Activated CD4-positive, alpha-beta T cell treated with anti-CD3 and anti-CD28 coated beads, Interleukin-2, amount 10 ng/mL, durations not matched to agents 7 days and 5 days (primary cell): ENCODE data around the gene KMT2D. TPM values are rescaled to one million over a fixed set of nuclear protein-coding genes. Genes with fewer than 3 reads are reported as not detected.

Experiments used
- CTCF ChIA-PET: fragments of 350-600 bp; sonication (Branson Sonifier 250); formaldehyde crosslinking; loops from one replicate; lab custom pipeline; 2021; ENCODE audit warnings: antibody characterized with exemption; lab: Charles Lee
- POLR2A ChIA-PET: fragments of 350-600 bp; sonication (Branson Sonifier 250); formaldehyde crosslinking; loops from one replicate; lab custom pipeline; 2021; ENCODE audit warnings: antibody characterized with exemption; lab: Charles Lee
- DNase-seq: peaks from one replicate; pipeline ENCODE4 v3.0.0-alpha.2; 2020
- H3K27ac Mint-ChIP-seq: one replicate; pipeline ENCODE4 v1.8.0; 2021; ENCODE audit warnings: mild to moderate bottlenecking, moderate library complexity, mixed read lengths
- H3K27me3 Mint-ChIP-seq: one replicate; pipeline ENCODE4 v1.8.0; 2021; ENCODE audit warnings: mixed read lengths
- H3K36me3 Mint-ChIP-seq: one replicate; pipeline ENCODE4 v1.8.0; 2021; ENCODE audit warnings: low read depth, mixed read lengths
- H3K4me1 Mint-ChIP-seq: one replicate; pipeline ENCODE4 v1.8.0; 2021; ENCODE audit warnings: mixed read lengths
- H3K4me3 Mint-ChIP-seq: one replicate; pipeline ENCODE4 v1.8.0; 2021; ENCODE audit warnings: mild to moderate bottlenecking, moderate library complexity, mixed read lengths
- H3K9me3 Mint-ChIP-seq: one replicate; pipeline ENCODE4 v1.8.0; 2021; ENCODE audit warnings: mixed read lengths
- total RNA-seq, 2 experiments: library from RNA; stranded (reverse); gene quantifications; one replicate each; pipeline ENCODE4 v1.2.3, GENCODE V29; 2021

The KMT2D gene
- total RNA-seq, 2 experiments from 2014 or later: 97.9 to 116 TPM

DNA sequence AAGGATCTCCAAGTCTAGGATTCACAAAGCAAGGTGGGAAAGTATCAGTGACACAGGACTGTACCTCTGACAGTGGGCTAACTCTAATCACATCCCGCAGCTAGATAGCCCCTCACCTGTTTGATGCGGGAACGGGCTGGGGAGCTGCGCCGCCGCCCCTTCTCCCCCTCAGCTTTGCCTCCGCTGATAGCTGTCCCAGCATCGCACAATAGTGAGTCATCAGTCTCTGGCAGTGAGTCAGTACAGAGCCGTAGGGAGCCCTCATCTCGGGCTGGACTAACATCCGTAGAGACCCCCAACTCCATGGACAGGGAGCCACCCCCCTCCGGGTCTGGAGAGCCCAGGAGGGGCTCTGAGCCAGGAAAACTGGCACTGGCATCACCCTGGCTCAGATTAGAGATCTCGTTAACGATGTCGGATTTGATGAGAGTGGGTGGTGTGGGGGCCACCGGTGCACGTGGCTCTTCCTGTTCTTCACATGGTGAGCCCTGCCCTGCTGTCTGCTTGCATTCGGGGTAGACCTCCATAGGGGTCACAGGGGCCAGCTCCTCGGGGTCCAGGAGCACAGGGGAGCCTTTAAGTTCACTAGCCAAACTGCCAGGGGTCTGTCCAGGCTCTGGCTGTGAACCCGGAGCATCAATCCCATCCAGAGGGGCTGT, 10.9 kb downstream of the KMT2D start:
- H3K27me3 Mint-ChIP-seq: no peaks in the 10 kb centered on the region
- ChIA-PET CTCF (interaction anchor here (1.0 to 1.5 kb wide), 2 partner anchors 53 to 61 kb away, joined by 3 to 5 read pairs; no protein-coding TSS in a partner anchor), POLR2A (interaction anchor here (0.6 kb wide), 1 partner anchor 454 kb away, joined by 3 read pairs; no protein-coding TSS in a partner anchor)
- no peak for DNase-seq
- H3K4me3 Mint-ChIP-seq: no peak overlapping the region
- peaks cover 3% of the 10 kb centered on the region for H3K4me1 Mint-ChIP-seq
- peaks cover 68% of the 10 kb centered on the region for H3K36me3 Mint-ChIP-seq
- no peaks in the 10 kb centered on the region for H3K9me3 Mint-ChIP-seq
- H3K27ac Mint-ChIP-seq: no peak overlapping the region

DNA sequence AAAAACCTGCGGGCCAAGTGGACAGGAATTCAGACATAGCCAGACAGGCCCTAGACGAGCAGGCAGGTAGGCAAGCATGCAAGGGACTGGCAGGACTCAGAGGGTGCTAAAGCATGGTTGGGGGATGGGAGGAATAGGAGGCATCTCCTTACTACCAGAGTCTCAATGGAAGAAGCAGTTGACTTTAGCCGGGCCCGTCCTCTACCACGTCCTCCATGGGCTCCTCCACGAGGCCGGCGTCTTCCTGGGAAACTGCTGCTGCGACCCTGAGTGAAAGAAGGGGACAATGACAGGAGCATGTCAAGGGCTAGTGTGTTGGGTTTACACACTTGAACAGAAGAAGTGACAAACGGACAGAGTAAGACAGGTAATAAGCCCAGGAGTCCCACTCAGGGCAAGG, 11.6 kb downstream of the KMT2D start:
- H3K27ac Mint-ChIP-seq: no peak overlapping the region
- H3K36me3 Mint-ChIP-seq: peaks cover 69% of the 10 kb centered on the region
- H3K4me1 Mint-ChIP-seq: peaks cover under 1% of the 10 kb centered on the region
- no peak for DNase-seq
- no peaks in the 10 kb centered on the region for H3K9me3 Mint-ChIP-seq
- no peak overlapping the region for H3K4me3 Mint-ChIP-seq
- ChIA-PET CTCF (interaction anchor here (1.0 to 2.7 kb wide), 7 partner anchors 9 to 61 kb away, joined by 3 to 7 read pairs (median 5); partner anchors contain the start of gene KMT2D), POLR2A (interaction anchor here (0.6 kb wide), 1 partner anchor 455 kb away, joined by 3 read pairs; no protein-coding TSS in a partner anchor)
- no peaks in the 10 kb centered on the region for H3K27me3 Mint-ChIP-seq

DNA sequence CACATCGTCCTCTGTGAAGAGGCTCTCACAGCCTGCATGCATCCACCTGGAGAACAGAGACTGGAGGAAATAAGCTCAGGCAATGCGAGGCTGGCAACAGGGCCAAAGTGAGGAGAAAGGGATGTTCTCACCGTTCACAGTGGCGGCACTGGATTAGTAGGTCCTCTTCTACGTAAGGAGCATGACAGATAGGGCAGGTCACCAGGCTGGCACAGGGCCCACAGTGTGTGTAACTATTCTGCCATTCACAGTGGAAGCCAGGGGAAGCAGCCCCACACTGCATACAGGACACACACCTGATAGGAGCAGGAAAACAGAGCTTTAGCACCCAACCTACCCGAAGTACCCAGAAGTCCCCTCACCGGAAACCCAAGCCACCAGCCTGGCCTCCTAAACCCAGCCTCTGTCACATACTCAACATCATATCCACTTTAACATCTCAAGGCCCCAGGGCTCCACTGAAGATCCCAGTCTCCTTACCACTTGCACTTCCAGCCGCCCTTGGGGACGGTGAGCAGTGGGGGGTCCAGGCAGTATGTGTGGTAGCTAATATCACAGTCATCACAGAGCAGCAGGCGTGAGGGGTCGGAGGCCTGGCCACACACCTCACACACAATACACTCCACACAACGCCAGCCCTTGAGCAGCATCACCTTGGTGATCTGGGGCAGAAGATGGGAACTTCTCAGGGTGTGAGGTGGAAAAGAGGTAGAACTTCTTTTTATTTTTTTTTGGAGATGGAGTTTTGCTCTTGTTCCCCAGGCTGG, 14.3 kb downstream of the KMT2D start:
- CTCF ChIA-PET: interaction anchor here (0.6 to 2.7 kb wide), 11 partner anchors 9 to 86 kb away, joined by 3 to 7 read pairs (median 3); no protein-coding TSS in a partner anchor
- POLR2A ChIA-PET: no interaction called here
- Mint-ChIP-seq H3K36me3 (peaks cover 67% of the 10 kb centered on the region), H3K9me3 (no peaks in the 10 kb centered on the region), H3K4me1 (peaks cover 3% of the 10 kb centered on the region), H3K27me3 (no peaks in the 10 kb centered on the region), H3K27ac (no peak overlapping the region), H3K4me3 (no peak overlapping the region)
- no peak for DNase-seq

DNA sequence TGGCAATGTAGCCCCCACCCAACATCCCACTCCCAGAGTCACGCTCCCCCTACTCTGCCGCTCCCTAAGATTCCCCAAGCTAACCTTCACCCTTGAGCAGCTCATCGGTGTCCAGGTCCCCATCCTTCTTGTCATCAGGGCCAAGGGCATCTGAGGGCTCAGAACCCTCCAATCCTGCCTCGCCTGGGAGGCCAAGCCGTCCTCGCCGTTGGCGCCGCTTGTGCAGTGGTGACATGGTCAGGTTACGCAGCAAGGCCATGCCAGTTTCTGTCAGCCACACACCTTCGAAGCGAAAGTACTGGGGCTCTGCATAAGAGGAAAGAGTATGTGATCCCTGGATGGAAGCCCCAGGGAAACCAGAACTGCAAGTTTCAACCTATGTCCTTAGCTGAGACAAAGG, 15.9 kb downstream of the KMT2D start:
- Mint-ChIP-seq H3K27ac (no peak overlapping the region), H3K4me1 (peaks cover 3% of the 10 kb centered on the region), H3K9me3 (no peaks in the 10 kb centered on the region), H3K4me3 (no peak overlapping the region), H3K36me3 (peaks cover 69% of the 10 kb centered on the region), H3K27me3 (no peaks in the 10 kb centered on the region)
- no peak for DNase-seq
- ChIA-PET CTCF (interaction anchor here (1.0 to 2.9 kb wide), 8 partner anchors 9 to 191 kb away, joined by 3 to 15 read pairs (median 4); no protein-coding TSS in a partner anchor), POLR2A (no interaction called here)

DNA sequence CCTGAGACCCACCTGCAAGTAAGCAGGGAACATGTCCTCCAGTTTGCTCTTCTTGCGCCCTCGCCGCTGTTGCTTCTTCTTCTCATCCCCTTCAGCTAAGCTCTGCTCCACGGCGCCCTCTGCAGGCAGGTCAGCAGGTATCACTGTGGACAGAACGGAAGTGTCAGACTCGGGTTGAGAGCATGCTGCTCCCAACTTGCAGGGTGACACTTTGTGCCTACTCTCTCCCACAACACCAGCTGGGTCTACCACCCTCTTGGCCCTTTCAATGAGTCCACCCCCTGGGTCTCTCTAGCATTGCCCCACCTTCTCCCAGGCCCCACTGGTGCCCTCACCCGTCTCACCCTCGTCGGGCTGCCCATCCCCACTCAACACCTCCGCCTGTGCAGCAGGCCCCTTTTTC, 16.7 kb downstream of the KMT2D start:
- Mint-ChIP-seq H3K36me3 (peaks cover 70% of the 10 kb centered on the region), H3K27ac (no peak overlapping the region), H3K4me3 (no peak overlapping the region), H3K4me1 (peaks cover 3% of the 10 kb centered on the region), H3K27me3 (no peaks in the 10 kb centered on the region), H3K9me3 (no peaks in the 10 kb centered on the region)
- peak; percentile 85 for DNase-seq
- ChIA-PET CTCF (interaction anchor here (0.9 to 2.9 kb wide), 20 partner anchors 8 to 190 kb away, joined by 3 to 15 read pairs (median 4); partner anchors contain the start of genes PRKAG1, RHEBL1 and WNT1), POLR2A (interaction anchor here (0.6 kb wide), 1 partner anchor 126 kb away, joined by 3 read pairs; no protein-coding TSS in a partner anchor)

DNA sequence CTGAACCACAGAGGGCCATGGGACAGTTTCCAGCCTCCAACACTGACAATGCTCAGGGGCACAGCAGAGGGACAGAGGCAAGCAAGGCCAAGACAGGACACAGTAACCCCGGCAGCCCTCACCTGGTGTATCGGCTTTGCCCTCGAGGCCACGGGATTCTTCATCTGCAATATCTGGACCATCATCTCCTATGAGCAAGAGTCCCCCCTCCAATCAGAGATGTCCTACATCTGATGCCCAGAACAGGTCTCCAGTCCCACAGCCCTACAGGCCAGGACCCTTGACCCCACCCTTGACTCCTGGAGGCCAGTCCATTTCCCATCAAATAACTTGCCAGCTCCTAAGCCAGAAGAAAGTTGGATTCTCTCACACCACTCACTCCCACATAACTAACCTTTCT, 17.4 kb downstream of the KMT2D start:
- POLR2A ChIA-PET: interaction anchor here (0.6 kb wide), 1 partner anchor 126 kb away, joined by 3 read pairs; no protein-coding TSS in a partner anchor

DNA sequence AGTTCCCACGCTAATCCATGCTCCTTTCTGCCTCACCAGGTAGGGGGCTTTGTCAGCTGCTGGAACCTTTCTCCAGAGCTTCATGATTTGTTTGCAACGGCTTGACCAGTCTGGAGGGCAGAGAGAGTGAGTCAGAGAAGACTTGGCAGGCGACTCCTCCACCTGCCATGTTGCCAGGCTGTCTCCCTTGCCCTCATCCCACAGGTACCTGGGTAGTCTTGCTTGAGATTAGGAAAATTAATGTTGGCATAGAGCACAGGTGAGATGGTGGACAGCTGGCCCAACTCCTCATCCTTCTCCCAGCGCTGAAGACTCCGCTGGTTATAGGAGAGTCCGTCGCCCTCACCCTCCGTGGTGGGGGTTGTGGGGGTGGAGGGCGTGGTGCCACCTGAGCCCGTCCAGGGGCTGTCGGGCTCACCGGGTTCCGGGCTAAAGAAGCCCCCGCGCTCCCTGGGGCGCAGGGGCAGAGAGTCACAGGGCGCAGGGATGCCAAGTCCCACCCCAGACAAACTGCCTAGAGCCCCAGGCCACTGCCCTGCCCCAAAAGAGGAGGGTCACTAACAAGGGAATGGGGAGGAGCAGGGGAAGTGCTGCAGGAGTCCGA, 18.6 kb downstream of the KMT2D start:
- DNase-seq: no peak
- Mint-ChIP-seq H3K27me3 (no peaks in the 10 kb centered on the region), H3K4me1 (peaks cover 3% of the 10 kb centered on the region), H3K4me3 (no peak overlapping the region), H3K36me3 (peaks cover 64% of the 10 kb centered on the region), H3K9me3 (no peaks in the 10 kb centered on the region), H3K27ac (no peak overlapping the region)
- ChIA-PET POLR2A (no interaction called here), CTCF (interaction anchor here (1.5 to 2.3 kb wide), 2 partner anchors 41 to 64 kb away, joined by 3 to 9 read pairs; partner anchors contain the start of gene WNT1)

More for the DNA sequence above, 17.4 kb downstream of the KMT2D start:
- H3K36me3 Mint-ChIP-seq: peaks cover 72% of the 10 kb centered on the region
- CTCF ChIA-PET: interaction anchor here (0.9 to 2.9 kb wide), 17 partner anchors 10 to 155 kb away, joined by 3 to 15 read pairs (median 4); partner anchors contain the start of genes PRKAG1, RHEBL1 and WNT1
- H3K4me1 Mint-ChIP-seq: peaks cover 3% of the 10 kb centered on the region
- no peak for DNase-seq
- no peak overlapping the region for H3K4me3 Mint-ChIP-seq
- H3K27ac Mint-ChIP-seq: no peak overlapping the region
- no peaks in the 10 kb centered on the region for H3K9me3 Mint-ChIP-seq
- H3K27me3 Mint-ChIP-seq: no peaks in the 10 kb centered on the region

DNA sequence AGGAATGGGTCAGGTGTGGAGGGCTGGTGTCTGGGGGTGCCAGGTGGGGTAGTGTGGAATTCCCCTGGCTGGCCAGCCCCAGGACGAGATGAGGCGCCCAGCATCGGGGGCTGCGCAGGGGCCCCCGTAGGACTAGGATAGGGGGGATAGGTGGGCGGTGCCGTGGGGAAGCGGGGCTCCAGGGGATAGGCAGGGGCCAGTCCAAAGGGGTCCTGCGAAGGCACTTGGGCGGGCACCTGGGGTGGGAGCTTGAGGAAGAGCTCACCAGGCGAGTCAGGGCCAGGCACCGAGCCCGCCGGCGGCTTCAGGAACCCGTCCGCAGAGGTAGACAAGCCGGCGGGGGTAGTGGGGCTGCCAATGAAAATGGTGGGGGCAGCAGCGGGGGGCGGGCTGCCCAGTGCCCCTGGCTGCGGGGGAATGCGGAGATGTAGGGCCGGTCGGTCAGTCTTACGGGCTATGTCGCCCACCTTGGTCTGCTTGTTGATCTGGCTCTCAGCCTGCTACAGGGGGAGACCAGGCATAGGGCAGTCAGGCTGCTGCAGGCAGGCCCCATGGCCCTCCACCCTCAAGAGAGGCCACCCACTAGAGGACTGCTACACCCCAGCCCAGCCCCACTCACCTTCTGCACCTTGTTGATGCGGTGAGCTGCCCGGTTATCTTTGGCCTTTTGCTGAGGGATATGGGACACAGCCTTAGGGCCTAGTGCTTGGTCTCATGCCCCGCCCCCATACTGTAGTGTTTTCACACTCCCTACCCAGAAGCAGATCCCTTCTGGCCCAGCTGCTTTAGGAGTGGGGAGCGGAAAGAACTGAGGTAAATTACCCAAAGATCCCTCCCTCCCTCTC, 19.3 kb downstream of the KMT2D start:
- no peak overlapping the region for H3K27ac Mint-ChIP-seq
- H3K9me3 Mint-ChIP-seq: no peaks in the 10 kb centered on the region
- ChIA-PET CTCF (interaction anchor here (1.3 to 1.5 kb wide), 2 partner anchors 40 to 51 kb away, joined by 3 read pairs; no protein-coding TSS in a partner anchor), POLR2A (no interaction called here)
- peaks cover 64% of the 10 kb centered on the region for H3K36me3 Mint-ChIP-seq
- no peak overlapping the region for H3K4me3 Mint-ChIP-seq
- DNase-seq: no peak
- H3K4me1 Mint-ChIP-seq: peaks cover 3% of the 10 kb centered on the region
- no peaks in the 10 kb centered on the region for H3K27me3 Mint-ChIP-seq

DNA sequence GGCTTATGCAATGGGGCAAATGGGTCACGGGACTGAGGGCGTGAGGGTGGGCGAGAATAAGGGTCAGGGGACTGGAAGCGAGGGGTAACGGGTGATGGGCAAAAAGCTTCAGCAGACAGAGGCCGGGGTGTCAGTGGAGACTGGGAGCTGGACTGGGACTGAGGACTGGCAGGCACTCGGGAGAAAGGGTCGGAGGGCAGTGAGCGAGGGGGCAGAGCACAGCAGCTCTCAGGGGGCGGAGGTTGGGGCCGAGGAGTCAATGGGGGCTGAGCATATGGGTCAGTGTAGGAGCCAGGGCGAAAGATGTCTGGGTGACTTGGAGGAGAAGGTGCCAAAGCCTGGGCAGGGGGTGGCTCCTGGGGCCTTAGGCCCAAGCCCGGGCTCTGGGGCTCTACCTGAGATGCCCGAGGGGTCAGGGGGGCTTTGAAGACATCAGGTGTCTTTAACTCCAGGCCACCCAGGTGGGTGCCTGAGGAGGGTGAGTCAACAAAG, 20.2 kb downstream of the KMT2D start:
- no peak overlapping the region for H3K4me3 Mint-ChIP-seq
- peaks cover 62% of the 10 kb centered on the region for H3K36me3 Mint-ChIP-seq
- H3K27me3 Mint-ChIP-seq: no peaks in the 10 kb centered on the region
- CTCF ChIA-PET: interaction anchor here (0.6 to 1.4 kb wide), 5 partner anchors 11 to 340 kb away, joined by 3 to 5 read pairs (median 4); no protein-coding TSS in a partner anchor
- no peak overlapping the region for H3K27ac Mint-ChIP-seq
- peaks cover 3% of the 10 kb centered on the region for H3K4me1 Mint-ChIP-seq
- POLR2A ChIA-PET: no interaction called here
- no peak for DNase-seq
- H3K9me3 Mint-ChIP-seq: no peaks in the 10 kb centered on the region

DNA sequence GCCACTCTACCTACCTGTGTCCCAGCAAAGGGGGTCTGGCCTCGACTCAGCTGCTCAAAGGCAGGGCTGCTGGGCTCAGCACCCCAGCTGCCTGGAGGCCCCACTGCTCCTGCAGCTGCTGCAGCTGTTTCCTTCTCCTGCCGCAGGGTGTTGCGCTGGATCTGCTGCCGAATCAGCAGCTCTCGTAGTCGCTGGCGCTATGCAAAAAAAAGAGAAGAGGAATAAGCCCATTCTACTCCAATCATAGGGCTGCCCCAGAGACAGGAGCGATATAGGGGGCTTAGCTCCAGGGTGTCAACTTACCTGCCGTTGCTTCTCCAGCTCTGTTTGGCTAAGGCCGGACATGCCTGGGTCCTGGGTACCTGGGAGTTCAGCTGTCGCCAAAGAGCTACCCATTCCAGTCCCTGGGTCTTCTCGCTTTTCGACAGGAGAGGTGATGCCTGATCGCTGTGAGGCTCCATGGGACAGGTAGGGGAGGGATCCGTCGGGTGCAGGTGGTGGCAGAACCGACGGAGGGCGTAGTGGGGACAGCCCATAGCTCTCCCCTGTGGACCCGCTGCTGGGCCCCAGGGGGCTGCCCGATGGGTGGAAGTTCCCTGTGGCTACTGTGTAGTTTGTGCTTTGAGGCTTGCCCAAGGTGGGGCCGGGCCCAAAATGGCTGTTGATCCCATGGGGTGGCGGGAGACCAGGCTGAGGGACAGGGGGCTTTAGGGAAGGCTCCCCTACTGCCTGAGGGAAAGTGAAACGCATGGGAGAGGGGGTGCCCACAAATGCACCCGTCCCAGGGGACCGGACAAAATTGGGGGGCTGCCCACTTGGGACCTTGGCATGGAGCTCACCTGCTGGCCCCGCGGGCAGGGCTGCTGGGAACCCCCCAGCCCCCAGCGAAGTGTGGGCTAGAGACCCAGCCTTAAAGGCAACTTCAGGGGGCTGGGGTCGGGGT, 20.9 kb downstream of the KMT2D start:
- no peak for DNase-seq
- POLR2A ChIA-PET: no interaction called here
- no peaks in the 10 kb centered on the region for H3K27me3 Mint-ChIP-seq
- peaks cover 60% of the 10 kb centered on the region for H3K36me3 Mint-ChIP-seq
- H3K27ac Mint-ChIP-seq: no peak overlapping the region
- no peaks in the 10 kb centered on the region for H3K9me3 Mint-ChIP-seq
- CTCF ChIA-PET: interaction anchor here (0.6 to 1.5 kb wide), 7 partner anchors 10 to 262 kb away, joined by 3 to 5 read pairs (median 4); no protein-coding TSS in a partner anchor
- peaks cover 3% of the 10 kb centered on the region for H3K4me1 Mint-ChIP-seq
- no peak overlapping the region for H3K4me3 Mint-ChIP-seq
